Embryonic facial prominence (tissue), 1 donor: ENCODE measurements around the gene IFT27.
"Not testable (repeated sequence)": the region's sequence is repeated elsewhere in the genome, so short reads cannot be mapped to it uniquely, and the experiment has no call there.

Source experiments
- DNase-seq: peaks from one replicate; pipeline ENCODE4 v3.0.0-alpha.2; 2016; ENCODE audit errors: extremely low spot score

The IFT27 gene

DNA sequence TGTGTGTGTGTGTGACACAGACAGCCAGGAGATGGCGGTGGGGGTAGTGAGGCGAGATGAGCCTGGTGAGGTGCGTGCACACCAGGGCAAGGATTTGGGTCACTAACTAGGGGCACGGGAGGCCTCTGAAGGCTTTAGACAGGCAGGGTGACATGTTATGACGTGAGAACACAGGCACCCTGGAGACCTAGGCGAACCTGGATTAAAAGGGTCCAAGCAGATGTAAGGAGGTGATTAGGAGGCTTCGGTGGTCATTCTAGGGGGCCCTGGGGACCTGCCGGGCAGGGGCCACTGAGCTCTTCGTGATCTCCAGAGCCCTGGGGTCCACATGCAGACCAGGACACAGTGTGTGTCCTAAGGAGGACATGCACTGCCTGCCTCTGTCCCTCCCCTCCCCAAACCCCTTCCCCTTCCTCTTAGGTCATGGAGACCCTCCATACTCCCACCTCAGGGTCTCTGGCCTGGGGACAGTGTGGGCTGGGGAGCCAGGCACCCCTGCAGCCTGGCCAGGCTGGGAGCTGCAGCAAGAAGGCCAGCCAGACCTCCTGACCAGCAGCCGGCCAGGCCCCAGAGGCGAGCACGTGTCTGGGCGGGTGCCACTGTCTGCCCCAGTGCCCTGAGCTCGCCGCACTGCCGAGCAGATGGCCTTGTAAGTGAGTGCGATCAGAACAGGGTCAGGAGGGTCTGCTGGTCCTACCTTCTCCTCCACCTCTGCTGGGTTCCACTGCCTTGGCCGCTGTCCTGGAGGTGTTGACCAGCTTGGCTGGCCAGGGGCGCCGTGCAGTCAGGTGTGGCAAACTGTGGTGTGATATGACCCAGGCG is 32.1 kb downstream of the IFT27 start:
- DNase-seq, result no peak

DNA sequence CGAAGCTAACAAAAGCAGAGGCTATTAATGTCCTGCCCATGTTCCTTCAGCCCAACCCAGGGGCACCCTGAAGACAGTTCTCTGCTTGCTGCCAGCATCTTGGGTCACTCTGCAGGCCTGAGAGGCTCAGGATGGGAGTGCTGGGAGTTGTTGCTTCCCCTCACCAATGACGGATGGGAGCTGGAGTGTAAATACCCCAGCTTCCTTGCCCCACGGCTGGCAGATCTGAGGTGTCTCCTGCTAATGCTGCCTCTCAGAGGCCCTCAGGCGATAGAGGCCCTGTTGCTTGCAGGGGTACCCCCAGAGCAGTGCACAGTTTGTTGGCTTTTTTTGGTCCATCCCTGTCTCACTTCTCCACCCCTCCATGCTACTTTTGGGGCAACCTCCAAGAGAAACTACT is 32.9 kb downstream of the IFT27 start:
- DNase-seq, result no peak

DNA sequence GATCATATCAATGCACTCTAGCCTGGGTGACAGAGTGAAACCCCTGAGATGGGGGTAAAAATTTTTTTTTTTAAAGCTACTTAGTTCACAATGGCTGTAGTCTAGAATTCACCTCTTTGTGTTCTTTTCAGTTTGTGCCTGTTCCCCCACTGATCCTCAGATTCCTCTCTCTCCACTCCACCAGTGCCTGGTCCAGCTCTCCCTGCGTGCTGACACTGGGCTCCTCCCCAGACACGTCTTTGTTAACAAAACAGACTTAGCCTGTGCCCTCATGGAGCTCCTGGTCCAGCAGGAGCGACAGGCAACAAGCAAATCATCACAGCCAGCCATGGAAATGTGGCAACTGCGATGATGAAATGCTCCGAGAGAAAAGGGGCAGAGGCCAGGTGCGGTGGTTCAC is 34.0 kb downstream of the IFT27 start:
- DNase-seq, result no peak

DNA sequence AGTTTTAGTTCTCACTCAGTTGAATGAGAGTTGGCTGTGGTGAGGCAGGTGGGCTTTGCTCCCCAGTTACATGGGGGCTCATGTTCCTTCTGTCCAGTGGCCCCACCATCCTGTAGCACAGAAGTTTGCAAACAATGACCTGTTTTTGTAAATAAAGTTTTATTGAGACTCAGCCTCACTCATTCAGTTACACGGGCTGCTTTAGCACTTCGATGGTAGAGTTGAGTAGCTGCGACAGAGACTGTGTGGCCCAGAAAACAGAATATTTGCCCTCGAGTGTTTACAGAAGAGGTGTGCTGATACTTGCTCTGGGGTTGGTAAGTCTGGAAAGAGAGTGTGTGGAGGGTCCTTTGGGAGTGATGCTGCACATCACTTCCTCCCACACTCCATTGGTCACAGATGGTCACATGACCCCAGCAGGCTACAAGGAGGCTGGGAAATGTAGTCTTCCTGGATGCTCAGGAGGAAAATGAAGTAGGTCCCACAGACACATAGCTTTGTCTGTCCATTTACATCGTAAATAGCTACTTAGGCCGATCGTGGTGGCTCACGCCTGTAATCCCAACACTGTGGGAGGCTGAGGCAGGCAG is 34.6 kb downstream of the IFT27 start:
- no peak for DNase-seq

DNA sequence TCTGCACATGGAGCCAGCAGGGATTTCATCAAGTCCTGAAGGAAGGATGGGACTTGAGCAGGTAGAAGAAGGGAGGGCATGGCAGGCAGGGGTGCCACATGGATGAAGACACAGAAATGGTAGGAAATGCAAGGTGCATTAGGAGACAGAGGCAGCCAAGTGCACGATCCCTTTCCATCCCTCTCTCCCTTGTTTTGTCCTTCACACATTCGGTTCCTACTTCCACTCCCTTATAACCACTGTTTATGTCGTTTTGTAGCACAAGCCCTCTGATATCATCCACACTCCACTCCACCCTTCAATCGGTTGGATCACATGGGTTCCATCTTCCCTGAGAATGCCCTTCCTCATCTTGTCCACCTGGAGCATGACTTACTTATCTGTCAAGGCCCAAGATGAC is 35.2 kb downstream of the IFT27 start:
- DNase-seq, result no peak

DNA sequence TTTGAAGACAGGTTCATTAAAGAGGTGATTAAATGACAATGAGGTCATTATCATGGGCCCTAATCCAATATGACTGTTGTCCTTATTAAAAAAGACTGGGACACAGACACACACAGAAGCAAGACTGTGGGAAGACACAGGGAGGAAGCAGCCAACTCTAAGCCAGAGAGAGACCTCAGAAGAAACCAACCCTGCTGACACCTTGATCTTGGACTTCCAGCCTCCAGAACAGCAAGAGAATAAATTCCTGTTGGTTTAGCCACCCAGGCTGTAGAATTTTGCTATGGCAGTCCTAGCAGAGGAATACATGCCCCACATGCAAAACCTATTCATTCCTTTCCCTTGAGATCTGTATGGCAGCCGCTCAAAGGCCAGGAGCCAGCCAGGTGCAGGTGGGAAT is 36.7 kb downstream of the IFT27 start:
- DNase-seq, result no peak

DNA sequence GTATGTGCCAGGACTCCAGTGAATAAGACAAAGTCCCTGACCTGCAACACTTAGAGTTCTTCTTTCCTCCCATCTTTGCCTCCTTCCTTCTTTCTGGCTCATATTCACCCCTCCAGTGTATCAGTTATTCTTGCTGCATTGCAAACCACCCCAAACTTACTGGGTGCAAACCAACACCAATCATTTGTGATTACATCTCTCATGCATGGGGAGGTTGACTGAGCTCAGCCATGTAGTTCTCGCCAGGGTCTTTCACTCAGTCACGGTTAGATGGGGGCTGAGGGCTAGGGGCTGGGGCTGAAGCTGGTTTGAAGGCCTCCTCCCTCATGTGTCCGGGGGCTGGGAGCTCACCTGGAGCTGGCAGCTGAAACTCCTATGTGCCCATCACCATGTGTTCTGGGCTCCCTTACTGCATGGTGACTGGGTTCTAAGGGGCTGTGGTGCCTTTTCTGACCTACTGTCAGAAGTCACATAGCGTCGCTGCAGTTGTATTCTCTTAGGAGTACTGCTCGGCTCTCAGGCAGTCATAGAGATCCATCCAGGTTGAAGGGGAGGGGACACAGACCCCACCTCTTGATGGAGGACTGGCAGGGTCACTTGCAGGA is 37.4 kb downstream of the IFT27 start:
- DNase-seq, result no peak

DNA sequence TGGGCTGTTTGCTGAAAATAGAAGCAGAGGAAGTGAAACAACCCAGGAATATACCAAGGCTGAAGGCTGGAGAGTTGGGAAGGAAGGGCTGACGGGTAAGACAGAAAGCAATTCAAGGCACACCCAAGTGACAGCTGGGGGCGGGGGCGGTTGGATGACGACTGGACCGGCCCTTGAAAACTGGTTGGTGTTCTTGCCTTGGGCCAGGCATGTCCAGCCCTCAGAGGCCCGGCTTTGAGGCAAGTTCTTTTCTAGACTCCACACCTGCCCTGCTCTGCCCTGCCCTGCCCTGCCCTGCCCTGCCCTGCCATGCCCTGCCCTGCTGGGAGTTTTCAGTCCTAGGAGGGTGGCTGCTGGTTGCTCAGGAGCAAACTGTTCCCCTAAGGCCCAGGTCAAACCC is 38.1 kb downstream of the IFT27 start:
- DNase-seq, result no peak

DNA sequence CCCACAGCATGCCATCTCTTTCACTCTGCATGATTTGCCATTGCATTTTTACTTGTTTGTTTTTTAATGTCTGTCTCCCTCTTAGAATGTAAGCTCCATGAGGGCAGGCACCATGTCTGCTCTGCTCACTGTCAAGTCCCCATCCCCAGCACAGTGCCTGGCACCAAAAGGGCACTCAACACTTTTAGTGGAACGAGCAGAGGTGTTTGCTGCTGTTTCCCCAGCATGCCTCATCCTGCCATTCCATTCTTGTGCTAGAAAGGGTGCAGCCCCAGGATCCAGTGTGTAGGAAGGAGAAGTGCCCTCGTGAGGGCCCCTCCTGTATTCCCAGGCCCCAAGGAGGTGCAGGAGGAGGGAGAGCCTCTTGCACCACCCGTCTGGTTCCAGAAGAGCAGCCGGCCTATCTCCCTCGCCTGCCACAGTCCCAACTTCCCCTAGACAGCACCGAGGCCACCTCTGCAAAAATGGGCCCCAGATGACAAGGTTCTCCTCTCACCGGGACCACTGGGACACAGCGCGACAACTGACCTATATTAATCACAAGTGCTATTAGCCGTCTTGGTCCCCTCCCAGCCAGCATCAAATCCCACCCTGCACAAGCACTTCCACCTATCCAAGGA is 39.1 kb downstream of the IFT27 start:
- no peak for DNase-seq

DNA sequence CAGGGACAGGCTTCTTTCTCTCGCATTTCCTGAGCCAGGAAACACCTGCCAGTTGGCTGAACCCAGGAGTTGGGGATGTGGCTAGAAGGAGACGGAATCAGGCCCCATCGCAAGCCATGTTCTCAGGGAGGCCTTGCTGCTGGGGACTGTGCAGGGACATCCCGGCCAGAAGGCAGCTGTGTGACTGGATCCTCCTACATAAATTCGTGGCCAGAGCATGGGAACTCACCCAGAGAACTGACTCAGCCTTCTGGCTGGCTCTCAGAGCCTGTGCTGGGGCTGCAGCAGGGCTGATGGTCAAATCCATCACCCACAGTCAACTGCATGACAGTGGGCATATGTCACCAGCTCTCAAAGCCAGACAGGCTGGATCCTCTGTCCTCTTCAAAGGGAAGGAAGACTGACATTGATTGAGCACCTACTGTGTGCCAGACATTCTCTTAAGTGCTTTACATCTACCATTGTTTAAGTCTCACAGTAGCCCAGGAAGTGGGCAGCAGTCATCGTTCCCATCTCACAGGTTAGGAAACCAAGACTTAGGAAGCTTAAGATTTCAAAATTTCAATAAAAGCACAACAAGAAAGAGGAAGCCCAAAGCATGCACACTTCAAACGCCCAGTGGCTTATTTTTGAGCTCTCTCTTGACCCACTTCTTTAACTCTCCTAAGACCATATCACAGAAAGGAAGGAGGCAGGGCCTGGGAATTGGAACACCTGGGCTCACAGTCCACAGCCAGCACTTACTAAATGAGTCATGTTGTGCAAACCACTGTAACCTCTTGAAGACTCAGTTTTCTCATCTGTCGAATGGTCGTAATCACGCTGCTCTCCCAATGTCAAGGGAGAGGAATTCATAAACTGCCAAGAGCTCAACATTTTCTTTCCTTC is 41.5 kb downstream of the IFT27 start:
- no peak for DNase-seq

DNA sequence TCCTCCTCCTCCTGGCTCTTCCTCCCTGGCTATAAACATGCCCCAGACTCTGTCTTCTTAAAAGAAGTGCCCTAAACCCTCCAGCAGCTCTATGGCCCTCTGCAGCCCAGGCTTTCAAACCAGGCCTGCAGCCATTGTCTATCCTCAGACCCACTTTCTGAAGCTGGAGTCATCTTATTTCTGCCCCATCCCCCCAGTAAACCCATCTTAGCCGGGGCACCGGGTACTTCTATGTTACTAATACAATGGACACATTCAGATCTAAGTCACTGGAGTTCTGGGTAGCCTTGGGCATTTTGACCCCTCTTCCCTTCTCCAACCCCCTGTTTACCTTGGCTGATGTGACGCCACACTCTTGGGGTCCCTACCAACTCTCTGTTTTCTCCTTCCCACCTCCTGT is 42.6 kb downstream of the IFT27 start:
- DNase-seq, result no peak

DNA sequence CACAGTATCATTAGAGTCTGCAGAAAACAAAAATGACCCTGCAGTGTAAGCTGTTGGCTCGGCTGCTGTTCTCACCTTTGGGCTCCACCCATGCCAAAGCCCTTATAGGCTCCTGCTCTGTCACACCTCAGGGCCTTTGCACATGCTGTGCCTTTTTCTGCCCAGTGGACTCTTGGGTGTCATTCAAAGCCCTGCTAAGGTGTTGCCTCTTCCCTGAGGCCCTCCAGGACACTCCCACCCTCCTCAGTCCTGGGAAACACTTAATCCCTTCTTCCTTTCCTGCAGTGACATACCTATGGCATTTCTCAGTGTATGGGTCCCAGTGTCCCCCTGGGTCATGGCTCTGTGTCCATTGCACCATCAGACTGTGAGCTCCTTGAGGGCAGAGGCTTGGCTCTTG is 43.3 kb downstream of the IFT27 start:
- no peak for DNase-seq

DNA sequence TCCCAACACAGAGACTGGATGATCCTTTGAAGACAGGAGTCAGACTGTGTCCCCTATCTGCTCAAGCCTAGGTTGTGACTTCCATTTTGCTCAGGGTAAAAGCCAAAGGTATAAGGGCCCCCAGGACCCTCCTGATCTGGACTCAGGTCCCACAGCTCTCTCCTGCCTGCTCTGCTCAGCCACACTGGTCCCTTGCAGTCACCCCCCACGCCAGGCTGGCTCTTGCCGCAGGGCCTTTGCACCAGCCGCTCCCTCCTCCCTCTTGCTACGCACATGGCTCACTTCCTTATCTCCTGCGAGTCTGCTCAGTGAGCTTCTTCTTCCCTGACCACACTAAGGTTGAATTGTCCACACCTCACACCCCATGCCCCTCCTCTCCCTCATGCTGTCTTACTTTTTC is 44.0 kb downstream of the IFT27 start:
- DNase-seq, result no peak

DNA sequence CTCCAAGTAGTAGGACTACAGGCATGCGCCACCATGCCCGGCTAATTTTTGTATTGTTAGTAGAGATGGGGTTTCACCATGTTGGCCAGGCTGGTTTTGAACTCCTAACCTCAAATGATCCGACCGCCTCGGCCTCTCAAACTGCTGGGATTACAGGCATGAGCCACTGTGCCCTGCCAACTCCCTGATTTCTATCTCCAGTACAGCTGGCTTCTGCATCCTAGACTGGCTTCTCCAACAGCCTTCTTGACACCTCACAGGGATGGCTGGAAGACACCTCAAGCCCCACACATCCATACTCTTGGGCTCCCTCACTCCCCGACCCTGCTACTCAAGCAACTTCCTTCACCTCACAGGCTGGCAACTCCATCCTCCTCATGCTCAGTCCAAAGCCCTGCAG is 44.6 kb downstream of the IFT27 start:
- not testable (repeated sequence) for DNase-seq

DNA sequence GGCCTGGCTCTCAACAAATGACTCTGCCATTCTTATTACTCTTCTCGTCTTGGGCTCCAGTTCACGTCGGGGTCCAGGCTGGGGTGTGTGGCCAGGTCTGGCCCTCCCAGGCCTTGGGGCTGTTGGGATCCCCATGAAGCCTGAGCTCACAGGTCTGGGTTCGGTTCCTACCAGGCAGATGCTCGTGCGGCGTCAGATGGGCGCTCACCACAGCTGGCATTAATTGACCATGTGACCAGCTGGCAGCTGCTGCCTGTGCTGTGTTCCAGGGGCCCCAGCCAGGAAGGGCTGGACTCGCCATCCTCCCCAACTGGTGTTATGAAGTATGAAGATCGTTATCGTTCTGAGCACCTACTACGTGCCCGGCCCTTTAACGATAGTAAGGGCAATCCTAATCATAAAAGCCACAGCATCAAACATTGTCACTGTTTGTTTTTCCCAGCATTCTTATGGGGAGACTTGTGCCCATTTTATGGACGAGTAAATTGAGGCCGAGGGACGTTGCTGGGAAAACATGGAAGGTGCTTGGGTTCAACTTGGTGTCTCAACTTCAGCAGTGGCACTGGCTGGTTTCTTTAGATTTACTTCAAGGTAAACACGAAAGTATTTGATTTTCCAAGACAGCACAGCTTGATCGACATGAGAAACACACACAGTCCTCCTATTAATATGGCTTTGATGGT is 45.6 kb downstream of the IFT27 start:
- no peak for DNase-seq

DNA sequence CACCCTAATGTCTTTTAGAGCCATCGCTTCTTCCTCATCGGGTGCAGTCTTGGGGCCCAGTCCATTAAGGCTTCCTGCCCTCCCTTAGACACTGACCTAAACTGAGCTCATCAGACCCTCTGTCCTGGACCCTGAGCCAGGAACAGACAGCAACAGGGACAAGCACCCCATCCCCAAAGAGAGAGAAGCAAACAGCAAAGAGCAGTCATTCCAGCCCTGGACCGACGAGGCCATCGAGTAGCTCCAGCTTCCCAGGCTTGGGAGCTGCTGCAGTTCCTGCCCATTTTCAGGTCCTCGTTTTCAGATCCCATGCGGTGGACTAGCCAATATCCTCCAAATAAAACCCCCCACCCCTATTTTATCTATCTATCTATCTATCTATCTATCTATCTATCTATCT is 46.6 kb downstream of the IFT27 start:
- DNase-seq, result no peak

DNA sequence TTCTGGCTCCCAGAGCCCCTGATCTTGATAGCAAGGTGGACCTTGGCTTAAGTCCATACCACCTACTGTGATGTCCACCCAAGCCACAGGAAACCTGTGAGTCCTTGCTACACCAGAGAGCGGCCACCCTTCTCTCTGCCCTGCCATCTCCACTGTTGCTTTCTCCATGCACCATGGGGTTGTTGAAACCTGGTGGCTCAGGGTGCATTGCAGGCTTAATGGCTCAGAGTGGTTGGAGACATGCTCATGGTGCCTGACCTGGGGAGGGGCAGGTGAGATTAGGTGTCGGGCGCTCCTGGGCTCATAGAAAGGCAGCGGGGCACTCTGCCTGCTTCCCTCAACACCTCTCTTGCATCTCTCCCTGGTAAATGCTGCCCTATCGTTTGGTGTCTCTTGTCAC is 47.4 kb downstream of the IFT27 start:
- no peak for DNase-seq

DNA sequence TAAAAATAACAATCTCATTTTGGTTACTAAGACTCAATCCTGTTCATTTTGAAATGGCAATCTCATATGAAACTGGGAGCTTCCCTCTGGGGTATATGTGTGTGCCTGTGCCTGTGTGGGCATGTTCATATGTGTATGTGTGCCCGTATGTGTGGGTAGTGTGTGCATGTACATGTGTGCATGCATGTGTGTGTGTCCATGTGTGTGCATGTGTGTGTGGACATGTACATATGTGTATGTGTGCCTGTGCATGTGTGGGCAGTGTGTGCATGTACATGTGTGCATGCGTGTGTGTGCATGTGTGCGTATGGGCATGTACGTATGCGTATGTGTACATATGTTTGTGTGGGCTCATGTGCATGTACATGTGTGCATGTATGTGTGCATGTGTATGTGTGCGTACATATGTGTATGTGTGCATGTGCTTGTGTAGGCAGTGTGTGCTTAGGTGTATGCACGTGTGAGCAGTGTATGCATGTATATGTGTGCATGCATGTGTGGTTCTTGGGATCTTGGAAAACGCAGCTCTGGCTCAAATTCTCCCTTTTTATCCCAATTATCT is 47.9 kb downstream of the IFT27 start:
- no peak for DNase-seq

DNA sequence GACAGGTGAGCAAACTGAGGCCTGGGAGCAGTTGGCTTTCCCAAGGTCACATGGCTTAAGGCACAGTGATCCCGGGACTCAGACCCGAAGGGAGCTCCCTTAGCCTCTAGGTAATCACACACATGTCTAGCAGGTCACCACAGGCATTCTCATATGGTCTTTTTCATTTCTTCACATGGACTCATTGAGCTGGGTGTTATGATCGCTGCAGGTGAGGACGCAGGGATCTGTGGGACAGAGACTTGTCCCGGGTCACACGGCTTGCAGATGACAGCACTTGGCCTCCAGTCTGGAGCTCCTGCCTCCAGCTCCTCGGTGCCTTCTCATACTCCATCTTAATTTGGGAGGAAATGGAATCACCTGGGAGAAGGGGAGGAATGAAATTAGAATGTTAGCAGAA is 48.8 kb downstream of the IFT27 start:
- no peak for DNase-seq

DNA sequence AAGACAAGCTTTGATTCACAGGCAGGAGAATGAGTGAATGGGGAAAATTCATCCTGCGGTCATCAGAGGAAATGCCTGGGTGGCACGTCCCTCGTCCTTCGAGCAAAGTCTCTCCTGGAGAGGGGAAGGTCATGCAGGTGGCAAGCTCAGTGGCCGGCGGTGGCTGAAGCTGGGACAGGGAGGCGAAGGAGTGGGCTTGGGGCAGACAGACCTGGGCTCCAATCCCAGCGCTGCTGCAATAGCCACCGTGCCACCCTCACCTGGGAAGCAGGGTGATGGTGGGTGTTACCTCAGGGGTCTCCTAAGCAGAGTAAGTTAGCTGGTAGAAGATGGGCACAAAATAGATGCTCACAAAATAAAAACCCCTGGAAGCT is 49.9 kb downstream of the IFT27 start:
- no peak for DNase-seq
